Karpas-422 (cell line): ENCODE data around the gene GGT5. TPM values are rescaled to one million over a fixed set of nuclear protein-coding genes. Genes with fewer than 3 reads are reported as not detected.

Experiments used
- DNase-seq: peaks from one replicate; pipeline ENCODE4 v3.0.0-alpha.2; 2015
- H2AFZ ChIP-seq: fragments of 200-600 bp; sonication (generic); 2 replicates; pipeline ENCODE4 v1.6.1; 2014; ENCODE audit warnings: antibody characterized with exemption, low read length, mixed read lengths
- H3K27ac ChIP-seq: fragments of 200-600 bp; sonication (generic); 2 replicates; pipeline ENCODE4 v1.5.1; 2014; ENCODE audit warnings: mild to moderate bottlenecking, low read length, moderate library complexity
- H3K27me3 ChIP-seq: fragments of 200-600 bp; sonication (generic); 2 replicates; pipeline ENCODE4 v1.6.1; 2014; ENCODE audit warnings: low read length, mixed read lengths
- H3K36me3 ChIP-seq: fragments of 200-600 bp; sonication (generic); 2 replicates; pipeline ENCODE4 v1.6.1; 2014; ENCODE audit warnings: low read length, mixed read lengths; ENCODE audit not compliant: insufficient read depth
- H3K4me1 ChIP-seq: fragments of 200-600 bp; sonication (generic); 2 replicates; pipeline ENCODE4 v1.6.1; 2014; ENCODE audit warnings: mild to moderate bottlenecking, low read length, mixed read lengths
- H3K4me2 ChIP-seq: fragments of 200-600 bp; sonication (generic); 2 replicates; pipeline ENCODE4 v1.6.1; 2014; ENCODE audit warnings: low read length, low read depth, mild to moderate bottlenecking; ENCODE audit not compliant: poor library complexity, severe bottlenecking
- H3K4me3 ChIP-seq: fragments of 200-600 bp; sonication (generic); 2 replicates; pipeline ENCODE4 v1.5.1; 2014; ENCODE audit warnings: mild to moderate bottlenecking, antibody characterized with exemption, low read length, mixed read lengths
- H3K79me2 ChIP-seq: fragments of 200-600 bp; sonication (generic); 2 replicates; pipeline ENCODE4 v1.6.1; 2014; ENCODE audit warnings: mild to moderate bottlenecking, low read length, mixed read lengths
- H3K9ac ChIP-seq: fragments of 200-600 bp; sonication (generic); 2 replicates; pipeline ENCODE4 v1.6.0; 2014; ENCODE audit warnings: low read length
- H3K9me2 ChIP-seq: fragments of 200-600 bp; sonication (generic), shearing (Covaris generic); replicated peaks from 2 replicates; pipeline ENCODE4 v1.6.0; 2014; ENCODE audit warnings: mild to moderate bottlenecking, low read length, moderate library complexity; ENCODE audit not compliant: insufficient read depth
- H3K9me3 ChIP-seq: fragments of 300-700, 200-600 bp; sonication (generic); 2 replicates; pipeline ENCODE4 v1.6.1; 2014; ENCODE audit warnings: low read length, mixed read lengths
- H4K20me1 ChIP-seq: fragments of 200-600 bp; sonication (generic); 2 replicates; pipeline ENCODE4 v1.6.1; 2014; ENCODE audit warnings: mild to moderate bottlenecking, antibody characterized with exemption, low read length, low read depth; ENCODE audit not compliant: insufficient read depth
- total RNA-seq: library from RNA; depleted of rRNA; stranded (reverse); fragments of >200 nt; shearing (Covaris generic); gene quantifications from 2 replicates; pipeline ENCODE4 v1.2.3, GENCODE V29; 2014; ENCODE audit warnings: low replicate concordance

GGT5 gene
- total RNA-seq, 1 experiment from 2014 or later: not detected

- Histone ChIP-seq H2AFZ (no peak overlapping the region), H3K4me3 (no peak overlapping the region), H3K4me1 (no peaks in the 10 kb centered on the region), H3K27ac (no peak overlapping the region), H3K36me3 (no peaks in the 10 kb centered on the region), H3K4me2 (no peak overlapping the region), H4K20me1 (no peaks in the 10 kb centered on the region; the same call in 1 of the 2 replicates), H3K9ac (no peak overlapping the region), H3K79me2 (no peaks in the 10 kb centered on the region), H3K27me3 (no peaks in the 10 kb centered on the region), H3K9me3 (no peaks in the 10 kb centered on the region), H3K9me2 (no peaks in the 10 kb centered on the region)
- no peak for DNase-seq
Measured at GRCh38 chr22:24187731-24188644, 56.9 kb downstream of the GGT5 start.

DNA sequence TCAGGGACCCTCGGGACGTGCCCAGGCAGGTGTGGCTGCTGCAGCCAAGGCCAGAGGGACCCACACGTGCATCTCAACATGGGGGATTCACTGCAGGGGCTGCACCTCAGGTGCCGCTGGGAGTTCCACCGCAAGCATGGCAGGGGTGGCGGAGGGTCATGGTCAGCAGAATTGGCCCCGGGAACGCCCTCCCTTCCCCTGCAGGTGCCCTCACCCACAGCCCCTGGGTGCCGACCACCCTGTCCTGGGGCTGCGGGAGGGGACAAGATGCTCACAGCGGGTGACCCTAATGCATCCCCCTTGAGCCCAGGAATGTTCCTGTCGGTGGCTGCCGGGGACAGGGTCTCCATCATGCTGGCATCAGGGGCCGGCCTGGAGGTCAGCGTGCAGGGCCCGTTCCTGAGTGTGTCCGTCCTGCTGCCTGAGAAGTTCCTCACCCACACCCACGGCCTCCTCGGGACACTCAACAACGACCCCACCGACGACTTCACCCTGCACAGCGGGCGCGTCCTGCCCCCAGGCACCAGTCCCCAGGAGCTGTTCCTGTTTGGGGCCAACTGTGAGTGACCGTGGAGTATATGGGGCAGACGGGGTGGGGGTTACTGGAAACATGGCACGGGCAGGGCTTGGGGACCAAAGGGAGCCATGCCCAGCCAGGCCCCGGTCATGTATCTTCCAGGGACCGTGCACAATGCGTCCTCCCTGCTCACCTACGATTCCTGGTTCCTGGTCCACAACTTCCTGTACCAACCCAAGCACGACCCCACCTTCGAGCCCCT is 57.8 kb downstream of the GGT5 start:
- Histone ChIP-seq H3K9ac (no peak overlapping the region), H3K36me3 (no peaks in the 10 kb centered on the region), H3K9me2 (no peaks in the 10 kb centered on the region), H3K27ac (no peak overlapping the region), H3K4me1 (no peaks in the 10 kb centered on the region), H3K27me3 (no peaks in the 10 kb centered on the region), H4K20me1 (no peaks in the 10 kb centered on the region; the same call in 1 of the 2 replicates), H3K4me3 (no peak overlapping the region), H3K9me3 (no peaks in the 10 kb centered on the region), H3K79me2 (no peaks in the 10 kb centered on the region), H2AFZ (no peak overlapping the region), H3K4me2 (no peak overlapping the region)
- DNase-seq: no peak

- DNase-seq: no peak
- no peaks in the 10 kb centered on the region for H3K36me3 ChIP-seq
- H3K9ac ChIP-seq: no peak overlapping the region
- H2AFZ ChIP-seq: no peak overlapping the region
- no peaks in the 10 kb centered on the region for H3K79me2 ChIP-seq
- H3K27me3 ChIP-seq: no peaks in the 10 kb centered on the region
- no peak overlapping the region for H3K4me3 ChIP-seq
- H3K4me2 ChIP-seq: no peak overlapping the region
- H3K9me3 ChIP-seq: no peaks in the 10 kb centered on the region
- peaks cover 3% of the 10 kb centered on the region; the same call in 1 of the 2 replicates for H3K4me1 ChIP-seq
- no peaks in the 10 kb centered on the region for H3K9me2 ChIP-seq
- H4K20me1 ChIP-seq: no peaks in the 10 kb centered on the region; the same call in 1 of the 2 replicates
- no peak overlapping the region for H3K27ac ChIP-seq
Measured at GRCh38 chr22:24186352-24186740, 58.5 kb downstream of the GGT5 start.

- H3K9ac ChIP-seq: no peak overlapping the region
Measured at GRCh38 chr22:24185501-24186351, 59.2 kb downstream of the GGT5 start.

DNA sequence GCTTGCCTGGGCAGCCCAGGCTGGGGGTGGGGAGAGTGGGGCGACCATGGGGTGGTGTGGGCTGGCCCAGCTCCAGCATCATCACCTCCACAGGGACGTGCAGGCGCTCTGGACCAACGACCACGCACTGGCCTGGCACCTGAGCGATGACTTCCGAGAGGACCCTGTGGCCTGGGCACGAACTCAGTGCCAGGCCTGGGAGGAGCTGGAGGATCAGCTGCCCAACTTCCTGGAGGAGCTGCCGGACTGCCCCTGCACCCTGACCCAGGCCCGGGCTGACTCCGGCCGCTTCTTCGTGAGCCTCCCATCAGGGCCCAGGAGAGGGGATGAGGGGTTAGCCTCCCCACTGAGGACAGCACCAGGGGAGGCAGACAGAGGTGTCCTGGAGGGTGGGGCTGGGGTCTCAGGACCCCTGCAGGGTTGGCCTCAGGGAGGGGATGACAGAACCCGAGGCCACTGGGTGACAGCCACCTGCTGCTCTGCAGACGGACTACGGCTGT is 59.8 kb downstream of the GGT5 start:
- no peak for DNase-seq

More at GRCh38 chr22:24185501-24186351, 59.2 kb downstream of the GGT5 start:
- H3K9me2 ChIP-seq: no peaks in the 10 kb centered on the region
- no peaks in the 10 kb centered on the region for H3K27me3 ChIP-seq
- H4K20me1 ChIP-seq: no peaks in the 10 kb centered on the region; the same call in 1 of the 2 replicates
- no peak overlapping the region for H3K27ac ChIP-seq
- peaks cover 8% of the 10 kb centered on the region for H3K4me1 ChIP-seq
- H3K9me3 ChIP-seq: no peaks in the 10 kb centered on the region
- no peak for DNase-seq
- no peak overlapping the region for H3K4me3 ChIP-seq
- no peaks in the 10 kb centered on the region for H3K36me3 ChIP-seq
- no peaks in the 10 kb centered on the region for H3K79me2 ChIP-seq
- no peak overlapping the region for H2AFZ ChIP-seq
- no peak overlapping the region for H3K4me2 ChIP-seq

GRCh38 chr22:24184057-24184798 is 60.7 kb downstream of the GGT5 start:
- no peak overlapping the region for H3K4me2 ChIP-seq
- no peak for DNase-seq
- H3K4me1 ChIP-seq: peaks cover 22% of the 10 kb centered on the region
- H3K4me3 ChIP-seq: no peak overlapping the region
- no peaks in the 10 kb centered on the region for H3K36me3 ChIP-seq
- H3K9me3 ChIP-seq: no peaks in the 10 kb centered on the region
- H3K27me3 ChIP-seq: no peaks in the 10 kb centered on the region
- no peak overlapping the region for H3K27ac ChIP-seq
- no peak overlapping the region for H3K9ac ChIP-seq
- no peaks in the 10 kb centered on the region for H4K20me1 ChIP-seq
- no peak overlapping the region for H2AFZ ChIP-seq
- no peaks in the 10 kb centered on the region for H3K79me2 ChIP-seq
- no peaks in the 10 kb centered on the region for H3K9me2 ChIP-seq

More for the DNA sequence above, 59.8 kb downstream of the GGT5 start:
- Histone ChIP-seq H3K4me1 (peaks cover 14% of the 10 kb centered on the region), H2AFZ (no peak overlapping the region), H3K9me3 (no peaks in the 10 kb centered on the region), H3K4me2 (no peak overlapping the region), H3K79me2 (no peaks in the 10 kb centered on the region), H3K9ac (no peak overlapping the region), H3K9me2 (no peaks in the 10 kb centered on the region), H3K27ac (no peak overlapping the region), H3K36me3 (no peaks in the 10 kb centered on the region), H4K20me1 (no peaks in the 10 kb centered on the region), H3K4me3 (no peak overlapping the region), H3K27me3 (no peaks in the 10 kb centered on the region)

- H3K4me3 ChIP-seq: no peak overlapping the region
- H3K4me1 ChIP-seq: peaks cover 24% of the 10 kb centered on the region
- no peaks in the 10 kb centered on the region for H3K9me2 ChIP-seq
- H3K9me3 ChIP-seq: no peaks in the 10 kb centered on the region
- no peaks in the 10 kb centered on the region for H3K27me3 ChIP-seq
- no peak overlapping the region for H3K27ac ChIP-seq
- H3K79me2 ChIP-seq: no peaks in the 10 kb centered on the region
- H3K4me2 ChIP-seq: no peak overlapping the region
- H2AFZ ChIP-seq: no peak overlapping the region
- H3K36me3 ChIP-seq: no peaks in the 10 kb centered on the region
- H3K9ac ChIP-seq: no peak overlapping the region
- no peak for DNase-seq
- no peaks in the 10 kb centered on the region for H4K20me1 ChIP-seq
Measured at GRCh38 chr22:24183321-24184031, 61.4 kb downstream of the GGT5 start.
